Adipose tissue (tissue), 3 donors: ENCODE data around the gene POC1B. TPM values are rescaled to one million over a fixed set of nuclear protein-coding genes. Genes with fewer than 3 reads are reported as not detected.
A peak's percentile ranks its signal among the peaks of the same experiment; 100 is the strongest.

Experiments
- H3K27ac ChIP-seq: one replicate; pipeline ENCODE4 v1.5.1; 2013; ENCODE audit warnings: low read depth, low read length
- WGBS, 3 donors: extraction: QIAGEN DNeasy Blood & Tissue Kit; methylation state at CpG; one replicate each; pipeline ENCODE4 v1.1.7; 2013; 5-methylcytosine and 5-hydroxymethylcytosine counted together
- polyA plus RNA-seq, 3 donors: library from polyadenylated mRNA; stranded (reverse); fragments of 200-250 nt; gene quantifications; one replicate each; pipeline ENCODE4 v1.2.3, GENCODE V29; 2013
- donor health status: healthy with polysubstance abuse.
- donor health status: Bipolar disorder and iron deficiency.
- donor health status: healthy.

Gene POC1B
- polyA plus RNA-seq, 3 donors = 3.6 to 8.1 (median 6.1) TPM

- H3K27ac ChIP-seq = no peak overlapping the region
- 94 to 98% (median 96%) methylated on average over 2 of the region's 2 CpGs for WGBS, 3 donors
These were observed 16.4 kb upstream of the POC1B start for GRCh38 chr12:89542236-89542635.

GRCh38 chr12:89540586-89540985, 14.7 kb upstream of the POC1B start:
- WGBS, 3 donors = 60 to 87% (median 72%) methylated on average over 3 of the region's 3 CpGs
- H3K27ac ChIP-seq = no peak overlapping the region

- 57 to 84% (median 77%) methylated on average over 5 of the region's 5 CpGs for WGBS, 3 donors
These were observed 13.8 kb upstream of the POC1B start for GRCh38 chr12:89539426-89540223.

GRCh38 chr12:89538897-89539296, 13.1 kb upstream of the POC1B start:
- no peak overlapping the region for H3K27ac ChIP-seq
- WGBS, 3 donors = 77 to 95% (median 95%) methylated on average over 4 of the region's 4 CpGs

More at GRCh38 chr12:89539426-89540223, 13.8 kb upstream of the POC1B start:
- no peak overlapping the region for H3K27ac ChIP-seq

GRCh38 chr12:89537389-89537788, 11.5 kb upstream of the POC1B start:
- H3K27ac ChIP-seq = no peak overlapping the region
- WGBS, 3 donors = 68 to 90% (median 89%) methylated on average over 3 of the region's 3 CpGs

GRCh38 chr12:89529738-89530137, 3.9 kb upstream of the POC1B start:
- no peak overlapping the region for H3K27ac ChIP-seq
- WGBS, 3 donors = 26 to 48% (median 38%) methylated on average over 1 of the region's 1 CpG

- no peak overlapping the region for H3K27ac ChIP-seq
- 58 to 73% (median 63%) methylated on average over 4 of the region's 4 CpGs for WGBS, 3 donors
These were observed 2.6 kb upstream of the POC1B start for GRCh38 chr12:89528434-89528833.

- 0% methylated on average over 49 to 53 of the region's 53 CpGs for WGBS, 3 donors
- peak overlapping the region; percentile 68 for H3K27ac ChIP-seq
These were observed 483 bp downstream of the POC1B start for GRCh38 chr12:89525305-89525823.

GRCh38 chr12:89524541-89525304, 1.1 kb downstream of the POC1B start, which contains the start of gene GALNT4:
Gene GALNT4 (minus strand): TSS chr12:89524796. CDS start chr12:89524549, 247 bp downstream.
- H3K27ac ChIP-seq = peak within 1 kb of the TSS; percentile 68
- 0 to 1% (median 1%) methylated on average over 39 to 43 of the region's 43 CpGs for WGBS, 3 donors

- WGBS, 3 donors = 17 to 35% (median 34%) methylated on average over 21 of the region's 21 CpGs
- no peak overlapping the region for H3K27ac ChIP-seq
These were observed 1.9 kb downstream of the POC1B start for GRCh38 chr12:89523843-89524540.

GRCh38 chr12:89523393-89523792, 2.5 kb downstream of the POC1B start:
- H3K27ac ChIP-seq = no peak overlapping the region
- WGBS, 3 donors = 62 to 87% (median 84%) methylated on average over 8 of the region's 8 CpGs

GRCh38 chr12:89521364-89522223, 4.3 kb downstream of the POC1B start:
- WGBS, 3 donors = 68 to 80% (median 76%) methylated on average over 7 of the region's 7 CpGs
- H3K27ac ChIP-seq = no peak overlapping the region

GRCh38 chr12:89517720-89518119, 8.1 kb downstream of the POC1B start:
- H3K27ac ChIP-seq = no peak overlapping the region
- WGBS, 3 donors = 64 to 80% (median 77%) methylated on average over 3 of the region's 3 CpGs

GRCh38 chr12:89516633-89517032, 9.2 kb downstream of the POC1B start:
- no peak overlapping the region for H3K27ac ChIP-seq
- 70 to 88% (median 79%) methylated on average over 4 of the region's 4 CpGs for WGBS, 3 donors

GRCh38 chr12:89514751-89515150, 11.1 kb downstream of the POC1B start:
- 76 to 96% (median 83%) methylated on average over 1 of the region's 1 CpG for WGBS, 3 donors
- no peak overlapping the region for H3K27ac ChIP-seq

GRCh38 chr12:89513544-89513943, 12.3 kb downstream of the POC1B start:
- no peak overlapping the region for H3K27ac ChIP-seq
- WGBS, 3 donors = 93 to 94% (median 93%) methylated on average over 4 of the region's 4 CpGs

GRCh38 chr12:89507015-89507824, 18.6 kb downstream of the POC1B start:
- no peak overlapping the region for H3K27ac ChIP-seq
- whole genome bisulfite sequencing, 3 donors = 50 to 73% (median 62%) methylated on average over 9 of the region's 9 CpGs
